Neural cell (in vitro differentiated cells): ENCODE results near the gene RIBC1. TPM values are rescaled to one million over a fixed set of nuclear protein-coding genes. Genes with fewer than 3 reads are reported as not detected.

Experiments used
- H2AFZ ChIP-seq: fragments of 200-600, 300-800 bp; sonication (generic), shearing (Covaris generic); 2 replicates; pipeline ENCODE4 v1.6.0; 2014; ENCODE audit warnings: low read depth, mild to moderate bottlenecking, antibody characterized with exemption, low read length, moderate library complexity
- H3F3A ChIP-seq: fragments of 200-600 bp; shearing (Covaris generic); 2 replicates; pipeline ENCODE4 v1.6.1; 2016; ENCODE audit warnings: mild to moderate bottlenecking, moderate library complexity, mixed read lengths, antibody characterized with exemption, low read length; ENCODE audit not compliant: insufficient read depth, poor library complexity, severe bottlenecking
- H3K27ac ChIP-seq: fragments of 200-600, 300-800 bp; sonication (generic), shearing (Covaris generic); 2 replicates; pipeline ENCODE4 v1.5.1; 2014; ENCODE audit warnings: mild to moderate bottlenecking, low read length, moderate library complexity
- H3K27me3 ChIP-seq: fragments of 300-800, 200-600 bp; sonication (generic), shearing (Covaris generic); 2 replicates; pipeline ENCODE4 v1.6.0; 2014; ENCODE audit warnings: mild to moderate bottlenecking, low read depth, low read length, moderate library complexity; ENCODE audit not compliant: insufficient read depth
- H3K36me3 ChIP-seq: fragments of 300-800, 200-600 bp; sonication (generic), shearing (Covaris generic); 2 replicates; pipeline ENCODE4 v1.5.1; 2014; ENCODE audit warnings: mild to moderate bottlenecking, antibody characterized with exemption, low read length, moderate library complexity; ENCODE audit not compliant: insufficient read depth
- H3K4me2 ChIP-seq: fragments of 300-800, 200-600 bp; sonication (generic), shearing (Covaris generic); 2 replicates; pipeline ENCODE4 v1.6.0; 2014; ENCODE audit warnings: mild to moderate bottlenecking, low read length
- H3K4me3 ChIP-seq: fragments of 300-800, 200-600 bp; sonication (generic), shearing (Covaris generic); 2 replicates; pipeline ENCODE4 v1.5.1; 2014; ENCODE audit warnings: mild to moderate bottlenecking, low read length, moderate library complexity
- H3K79me2 ChIP-seq: fragments of 200-600 bp; shearing (Covaris generic); replicated peaks from 2 replicates; pipeline ENCODE4 v1.6.0; 2014; ENCODE audit warnings: mild to moderate bottlenecking, low read length, moderate library complexity; ENCODE audit not compliant: insufficient read depth
- H3K9ac ChIP-seq: fragments of 300-800, 200-600 bp; sonication (generic), shearing (Covaris generic); 2 replicates; pipeline ENCODE4 v1.6.1; 2016; ENCODE audit warnings: mild to moderate bottlenecking, low read length, mixed read lengths
- H3K9me2 ChIP-seq: fragments of 200-600 bp; shearing (Covaris generic); 2 replicates; pipeline ENCODE4 v1.6.1; 2016; ENCODE audit warnings: mild to moderate bottlenecking, low read length, mixed read lengths; ENCODE audit not compliant: insufficient read depth
- H3K9me3 ChIP-seq: fragments of 200-600, 300-800 bp; sonication (generic), shearing (Covaris generic); 2 replicates; pipeline ENCODE4 v1.6.1; 2016; ENCODE audit warnings: mild to moderate bottlenecking, mixed run types, low read length, moderate library complexity, mixed read lengths
- H4K20me1 ChIP-seq: fragments of 200-600 bp; shearing (Covaris generic); 2 replicates; pipeline ENCODE4 v1.6.1; 2016; ENCODE audit warnings: mild to moderate bottlenecking, mixed run types; ENCODE audit not compliant: insufficient read depth
- CTCF ChIP-seq: fragments of 450-650 bp; IDR thresholded peaks from 2 replicates; pipeline ENCODE4 v1.5.1; 2014; ENCODE audit warnings: antibody characterized with exemption, mild to moderate bottlenecking, moderate library complexity; ENCODE audit not compliant: poor library complexity, severe bottlenecking
- EP300 ChIP-seq: fragments of 450-650 bp; conservative IDR thresholded peaks from 2 replicates; pipeline ENCODE4 v1.6.1; 2014; ENCODE audit warnings: antibody characterized with exemption, mild to moderate bottlenecking, moderate library complexity; ENCODE audit not compliant: poor library complexity, severe bottlenecking
- EZH2 ChIP-seq: fragments of 200-600, 300-800 bp; shearing (Covaris generic), sonication (generic); IDR thresholded peaks from 2 replicates; pipeline ENCODE4 v1.6.1; 2014; ENCODE audit warnings: antibody characterized with exemption, low read length, borderline replicate concordance, mild to moderate bottlenecking; ENCODE audit not compliant: insufficient read depth, poor library complexity, severe bottlenecking
- MXI1 ChIP-seq: fragments of 450-650 bp; conservative IDR thresholded peaks from 2 replicates; pipeline ENCODE4 v1.6.1; 2014; ENCODE audit warnings: antibody characterized with exemption, mild to moderate bottlenecking; ENCODE audit not compliant: poor library complexity, severe bottlenecking
- POLR2AphosphoS5 ChIP-seq: IDR thresholded peaks from 2 replicates; pipeline ENCODE4 v1.6.1; 2012
- RAD21 ChIP-seq: fragments of 450-650 bp; conservative IDR thresholded peaks from 2 replicates; pipeline ENCODE4 v1.6.1; 2014; ENCODE audit warnings: antibody characterized with exemption, mild to moderate bottlenecking, moderate library complexity
- SMC3 ChIP-seq: fragments of 450-650 bp; conservative IDR thresholded peaks from 2 replicates; pipeline ENCODE4 v1.6.1; 2014; ENCODE audit warnings: antibody characterized with exemption, mild to moderate bottlenecking, moderate library complexity; ENCODE audit not compliant: poor library complexity
- TAF1 ChIP-seq: IDR thresholded peaks from 2 replicates; pipeline ENCODE4 v1.6.1; 2012; ENCODE audit warnings: low read depth
- polyA plus RNA-seq: library from polyadenylated mRNA; depleted of rRNA; stranded (reverse); fragments of >200 nt; gene quantifications from 2 replicates; pipeline ENCODE4 v1.2.3, GENCODE V29; 2014
- TF ChIP-seq, protein P1 (sequence below): IDR thresholded peaks from 2 replicates; pipeline ENCODE4 v1.6.1; 2012; ENCODE audit warnings: borderline replicate concordance

RIBC1 gene
- polyA plus RNA-seq, 1 donor from 2014 or later, result 0.84 TPM

GRCh38 chrX:53435997-53436396 is 13.3 kb downstream of the RIBC1 start:
- H3K36me3 ChIP-seq, result no peaks in the 10 kb centered on the region
- no peak overlapping the region for H3K9ac ChIP-seq
- H3K79me2 ChIP-seq, result peaks cover 5% of the 10 kb centered on the region
- no peaks in the 10 kb centered on the region for H3F3A ChIP-seq
- H2AFZ ChIP-seq, result no peak overlapping the region
- H3K9me2 ChIP-seq, result no peaks in the 10 kb centered on the region
- TF ChIP-seq, protein P1, sequence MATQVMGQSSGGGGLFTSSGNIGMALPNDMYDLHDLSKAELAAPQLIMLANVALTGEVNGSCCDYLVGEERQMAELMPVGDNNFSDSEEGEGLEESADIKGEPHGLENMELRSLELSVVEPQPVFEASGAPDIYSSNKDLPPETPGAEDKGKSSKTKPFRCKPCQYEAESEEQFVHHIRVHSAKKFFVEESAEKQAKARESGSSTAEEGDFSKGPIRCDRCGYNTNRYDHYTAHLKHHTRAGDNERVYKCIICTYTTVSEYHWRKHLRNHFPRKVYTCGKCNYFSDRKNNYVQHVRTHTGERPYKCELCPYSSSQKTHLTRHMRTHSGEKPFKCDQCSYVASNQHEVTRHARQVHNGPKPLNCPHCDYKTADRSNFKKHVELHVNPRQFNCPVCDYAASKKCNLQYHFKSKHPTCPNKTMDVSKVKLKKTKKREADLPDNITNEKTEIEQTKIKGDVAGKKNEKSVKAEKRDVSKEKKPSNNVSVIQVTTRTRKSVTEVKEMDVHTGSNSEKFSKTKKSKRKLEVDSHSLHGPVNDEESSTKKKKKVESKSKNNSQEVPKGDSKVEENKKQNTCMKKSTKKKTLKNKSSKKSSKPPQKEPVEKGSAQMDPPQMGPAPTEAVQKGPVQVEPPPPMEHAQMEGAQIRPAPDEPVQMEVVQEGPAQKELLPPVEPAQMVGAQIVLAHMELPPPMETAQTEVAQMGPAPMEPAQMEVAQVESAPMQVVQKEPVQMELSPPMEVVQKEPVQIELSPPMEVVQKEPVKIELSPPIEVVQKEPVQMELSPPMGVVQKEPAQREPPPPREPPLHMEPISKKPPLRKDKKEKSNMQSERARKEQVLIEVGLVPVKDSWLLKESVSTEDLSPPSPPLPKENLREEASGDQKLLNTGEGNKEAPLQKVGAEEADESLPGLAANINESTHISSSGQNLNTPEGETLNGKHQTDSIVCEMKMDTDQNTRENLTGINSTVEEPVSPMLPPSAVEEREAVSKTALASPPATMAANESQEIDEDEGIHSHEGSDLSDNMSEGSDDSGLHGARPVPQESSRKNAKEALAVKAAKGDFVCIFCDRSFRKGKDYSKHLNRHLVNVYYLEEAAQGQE, result no peak
- TF ChIP-seq SMC3, result peak; percentile 68
- TF ChIP-seq EP300, result no peak
- no peak for TF ChIP-seq EZH2
- TF ChIP-seq RAD21, result peak; percentile 60
- TF ChIP-seq POLR2AphosphoS5, result no peak
- TF ChIP-seq CTCF, result peak; percentile 70
- peak; percentile 40 for TF ChIP-seq MXI1
- TF ChIP-seq TAF1, result no peak
- no peak overlapping the region for H3K27ac ChIP-seq
- H3K27me3 ChIP-seq, result no peaks in the 10 kb centered on the region
- no peaks in the 10 kb centered on the region for H3K9me3 ChIP-seq
- no peaks in the 10 kb centered on the region for H4K20me1 ChIP-seq
- no peak overlapping the region for H3K4me3 ChIP-seq
- no peak overlapping the region for H3K4me2 ChIP-seq

- H3K4me2 ChIP-seq, result no peak overlapping the region
- H3K9me3 ChIP-seq, result no peaks in the 10 kb centered on the region
- no peaks in the 10 kb centered on the region for H3K9me2 ChIP-seq
- TF ChIP-seq MXI1 (no peak), CTCF (no peak), RAD21 (no peak), POLR2AphosphoS5 (no peak), SMC3 (no peak)
- TF ChIP-seq, protein P1, result no peak
- H3F3A ChIP-seq, result no peaks in the 10 kb centered on the region
- H4K20me1 ChIP-seq, result no peaks in the 10 kb centered on the region
- no peak overlapping the region for H3K27ac ChIP-seq
- no peaks in the 10 kb centered on the region for H3K27me3 ChIP-seq
- no peaks in the 10 kb centered on the region for H3K36me3 ChIP-seq
- H3K9ac ChIP-seq, result no peak overlapping the region
- no peak overlapping the region for H3K4me3 ChIP-seq
- no peak overlapping the region for H2AFZ ChIP-seq
- peaks cover 5% of the 10 kb centered on the region for H3K79me2 ChIP-seq
These were observed 14.5 kb downstream of the RIBC1 start for GRCh38 chrX:53437206-53437605.
